K562 (cell line): ENCODE data around the gene LENEP. TPM values are rescaled to one million over a fixed set of nuclear protein-coding genes. Genes with fewer than 3 reads are reported as not detected.

Experiments used
- CC2D1A ChIP-seq: fragments of 450-650 bp; IDR thresholded peaks from 2 replicates; pipeline ENCODE4 v1.6.1; 2017; ENCODE audit warnings: mild to moderate bottlenecking
- ELF1 ChIP-seq: fragments of 200-800 bp; sonication (Bioruptor generic); IDR thresholded peaks from 2 replicates; pipeline ENCODE4 v1.6.1; 2016; ENCODE audit warnings: missing genetic modification characterization, missing compliant biosample characterization
- EP400 ChIP-seq: fragments of 450-650 bp; IDR thresholded peaks from 2 replicates; pipeline ENCODE4 v1.6.1; 2017; ENCODE audit warnings: antibody characterized with exemption, mild to moderate bottlenecking, moderate library complexity
- ESRRB ChIP-seq: fragments of 250-450 bp; sonication (Bioruptor Pico); IDR thresholded peaks from 2 replicates; pipeline ENCODE4 v1.5.0; 2020; ENCODE audit warnings: mild to moderate bottlenecking, moderate library complexity, borderline replicate concordance
- ETV6 ChIP-seq, 3 experiments: fragments of 150-350 bp in 1 of 3; sonication (generic) in 1 of 3; formaldehyde crosslinking in 1 of 3; IDR thresholded peaks; 2 replicates each; pipeline versions ENCODE4 v1.6.1 to v1.8.0; 2014 to 2022; ENCODE audit warnings: borderline replicate concordance in 2 of 3, low read depth in 2 of 3, antibody characterized with exemption in 1 of 3, low read length in 1 of 3, mild to moderate bottlenecking in 1 of 3, missing genetic modification reagents in 1 of 3
- EZH2 ChIP-seq: IDR thresholded peaks from 2 replicates; pipeline ENCODE4 v1.6.1; 2012; ENCODE audit warnings: low read depth, mild to moderate bottlenecking, inconsistent platforms, low read length, borderline replicate concordance
- GTF2F1 ChIP-seq: IDR thresholded peaks from 2 replicates; pipeline ENCODE4 v1.6.1; 2011; ENCODE audit warnings: low read depth, low read length, improper control_type of control experiment
- HMG20B ChIP-seq: fragments of 250-450 bp; sonication (Bioruptor Pico); IDR thresholded peaks from 2 replicates; pipeline ENCODE4 v1.5.0; 2021; ENCODE audit warnings: mild to moderate bottlenecking
- HSF4 ChIP-seq: fragments of 250-450 bp; sonication (Bioruptor Pico); IDR thresholded peaks from 2 replicates; pipeline ENCODE4 v2.1.2; 2022; ENCODE audit warnings: mild to moderate bottlenecking, moderate library complexity, borderline replicate concordance
- IRF2 ChIP-seq: sonication (generic); formaldehyde crosslinking; IDR thresholded peaks from 2 replicates; pipeline ENCODE4 v1.8.1; 2022; ENCODE audit warnings: mild to moderate bottlenecking, missing genetic modification reagents
- MTA2 ChIP-seq: fragments of 450-650 bp; IDR thresholded peaks from 2 replicates; pipeline ENCODE4 v1.6.1; 2016; ENCODE audit warnings: low read depth
- NCOR1 ChIP-seq: fragments of 450-650 bp; IDR thresholded peaks from 2 replicates; pipeline ENCODE4 v1.6.1; 2016; ENCODE audit warnings: mild to moderate bottlenecking, moderate library complexity
- NEUROD1 ChIP-seq: fragments of 150-350 bp; IDR thresholded peaks from 2 replicates; pipeline ENCODE4 v1.6.1; 2014; ENCODE audit warnings: borderline replicate concordance, low read length, low read depth; ENCODE audit not compliant: partially characterized antibody
- PHB ChIP-seq: fragments of 250-450 bp; sonication (Bioruptor Pico); IDR thresholded peaks from 2 replicates; pipeline ENCODE4 v1.5.0; 2021
- SPI1 ChIP-seq: IDR thresholded peaks from 2 replicates; pipeline ENCODE4 v1.6.1; 2011; ENCODE audit warnings: low read depth, low read length, control low read depth, borderline replicate concordance
- SRSF7 ChIP-seq: fragments of 200-400 bp; formaldehyde crosslinking; optimal IDR thresholded peaks from 2 replicates; pipeline ENCODE3; 2017; ENCODE audit warnings: mild to moderate bottlenecking, low read depth, low read length
- ZNF232 ChIP-seq: sonication (generic); formaldehyde crosslinking; IDR thresholded peaks from 2 replicates; pipeline ENCODE4 v1.8.0; 2022; ENCODE audit warnings: mild to moderate bottlenecking, missing genetic modification reagents
- ZNF444 ChIP-seq: fragments of 250-450 bp; sonication (Bioruptor Pico); IDR thresholded peaks from 2 replicates; pipeline ENCODE4 v1.4.0; 2020; ENCODE audit warnings: mild to moderate bottlenecking, moderate library complexity
- polyA plus RNA-seq, 8 experiments: library from polyadenylated mRNA; depleted of rRNA in 4 of 8; stranded (reverse) in 5 of 8; unstranded in 3 of 8; fragments of >200 nt; fragmentation: Nextera tagmentation in 2 of 8; fragmentation: Illumina TruSeq in 1 of 8; extraction: Ambion mirVana in 2 of 8; extraction: Trizol in 1 of 8; gene quantifications; 2 replicates each; pipeline versions ENCODE4 v1.2.1 to v1.2.3, GENCODE V29; 2011 to 2014; ENCODE audit warnings: inconsistent platforms in 1 of 8, missing spikeins in 1 of 8
- total RNA-seq, 7 experiments: library from RNA; depleted of rRNA in 6 of 7; stranded (reverse); fragments of >200 nt in 6 of 7; fragmentation: Illumina TruSeq in 2 of 7; extraction: Trizol in 2 of 7; gene quantifications; 2 replicates each; pipeline versions ENCODE4 v1.2.1 to v1.2.3, GENCODE V29; 2011 to 2021; ENCODE audit warnings: low replicate concordance in 1 of 7
- TF ChIP-seq, protein P1 (sequence below): fragments of 450-650 bp; formaldehyde crosslinking; IDR thresholded peaks from 2 replicates; pipeline ENCODE4 v1.4.0; 2020; ENCODE audit warnings: mild to moderate bottlenecking, moderate library complexity
- TF ChIP-seq, protein P2 (sequence below): sonication (generic); formaldehyde crosslinking; IDR thresholded peaks from 2 replicates; pipeline ENCODE4 v1.8.1; 2023; ENCODE audit warnings: missing genetic modification reagents, mild to moderate bottlenecking, borderline replicate concordance
- TF ChIP-seq, protein P3 (sequence below): IDR thresholded peaks from 2 replicates; pipeline ENCODE4 v1.6.1; 2012; ENCODE audit warnings: low read depth, low read length, improper control_type of control experiment, borderline replicate concordance

LENEP gene
- total and polyA plus RNA-seq, 9 of the 15 experiments (the other 6 are each of a cell fraction or from before 2014, with no cell fraction given): 0.23 to 0.87 (median 0.67) TPM; not detected in 5

DNA sequence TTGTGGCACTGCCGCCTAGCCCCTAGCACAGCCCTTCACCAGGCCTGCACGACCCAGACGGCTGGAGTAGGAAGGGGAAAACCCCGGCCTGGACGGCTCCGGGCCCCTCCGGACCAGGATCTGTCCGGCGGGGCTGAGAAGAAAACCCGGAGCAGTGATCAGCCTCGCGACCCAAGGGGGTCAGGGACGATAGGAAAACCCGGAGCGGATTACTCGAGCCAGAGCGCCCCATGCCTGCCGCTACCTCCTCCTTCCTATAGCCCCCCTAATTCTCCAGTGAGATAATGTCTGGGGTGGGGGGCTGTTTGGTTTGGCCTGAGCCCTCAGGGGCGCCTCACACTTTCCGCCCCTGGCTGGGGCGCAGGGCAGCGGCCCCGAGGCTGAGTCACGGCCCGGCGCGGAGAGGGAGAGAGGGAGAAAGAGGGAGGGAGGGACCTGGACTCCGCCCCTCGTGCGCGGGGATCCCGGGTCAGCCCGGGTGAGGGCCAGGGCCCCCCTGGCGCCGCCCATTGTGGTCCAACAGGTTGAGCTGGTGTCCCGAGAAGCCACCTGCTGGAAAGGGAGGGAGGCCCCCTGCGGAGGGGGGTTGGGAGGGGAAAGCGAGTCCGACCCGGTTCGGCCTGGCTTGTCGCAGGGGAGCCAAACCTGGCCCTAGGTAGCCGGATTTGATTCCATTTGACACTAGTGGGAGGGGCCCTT lies 7.5 kb downstream of the LENEP start (continued):
- TF ChIP-seq ESRRB (CRISPR knock-in tag) (no peak), MTA2 (peak; percentile 46), HSF4 (CRISPR knock-in tag) (no peak), EP400 (peak; percentile 94), GTF2F1 (no peak; the same call in 1 of the 2 replicates), NCOR1 (peak; percentile 81), CC2D1A (no peak), EZH2 (no peak), IRF2 (CRISPR knock-in tag) (no peak), SPI1 (no peak), ETV6 (IDR thresholded peaks at IDR 0.05; ENCODE audit: borderline replicate concordance in 1 of 2, low read depth in 2 of 2, low read length in 1 of 2) (no peak), ETV6 (CRISPR knock-in tag; IDR thresholded peaks at IDR 0.05; ENCODE audit: borderline replicate concordance) (no peak), NEUROD1 (peak; percentile 100), SRSF7 (no peak), ZNF444 (CRISPR knock-in tag) (peak; percentile 71), ZNF232 (CRISPR knock-in tag) (no peak), ELF1 (no peak; the same call in 1 of the 2 replicates), PHB (no peak), HMG20B (no peak)
- TF ChIP-seq, protein P1, sequence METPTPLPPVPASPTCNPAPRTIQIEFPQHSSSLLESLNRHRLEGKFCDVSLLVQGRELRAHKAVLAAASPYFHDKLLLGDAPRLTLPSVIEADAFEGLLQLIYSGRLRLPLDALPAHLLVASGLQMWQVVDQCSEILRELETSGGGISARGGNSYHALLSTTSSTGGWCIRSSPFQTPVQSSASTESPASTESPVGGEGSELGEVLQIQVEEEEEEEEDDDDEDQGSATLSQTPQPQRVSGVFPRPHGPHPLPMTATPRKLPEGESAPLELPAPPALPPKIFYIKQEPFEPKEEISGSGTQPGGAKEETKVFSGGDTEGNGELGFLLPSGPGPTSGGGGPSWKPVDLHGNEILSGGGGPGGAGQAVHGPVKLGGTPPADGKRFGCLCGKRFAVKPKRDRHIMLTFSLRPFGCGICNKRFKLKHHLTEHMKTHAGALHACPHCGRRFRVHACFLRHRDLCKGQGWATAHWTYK (CRISPR knock-in tag): peak; percentile 58; the same call in 1 of the 2 replicates
- TF ChIP-seq, protein P2, sequence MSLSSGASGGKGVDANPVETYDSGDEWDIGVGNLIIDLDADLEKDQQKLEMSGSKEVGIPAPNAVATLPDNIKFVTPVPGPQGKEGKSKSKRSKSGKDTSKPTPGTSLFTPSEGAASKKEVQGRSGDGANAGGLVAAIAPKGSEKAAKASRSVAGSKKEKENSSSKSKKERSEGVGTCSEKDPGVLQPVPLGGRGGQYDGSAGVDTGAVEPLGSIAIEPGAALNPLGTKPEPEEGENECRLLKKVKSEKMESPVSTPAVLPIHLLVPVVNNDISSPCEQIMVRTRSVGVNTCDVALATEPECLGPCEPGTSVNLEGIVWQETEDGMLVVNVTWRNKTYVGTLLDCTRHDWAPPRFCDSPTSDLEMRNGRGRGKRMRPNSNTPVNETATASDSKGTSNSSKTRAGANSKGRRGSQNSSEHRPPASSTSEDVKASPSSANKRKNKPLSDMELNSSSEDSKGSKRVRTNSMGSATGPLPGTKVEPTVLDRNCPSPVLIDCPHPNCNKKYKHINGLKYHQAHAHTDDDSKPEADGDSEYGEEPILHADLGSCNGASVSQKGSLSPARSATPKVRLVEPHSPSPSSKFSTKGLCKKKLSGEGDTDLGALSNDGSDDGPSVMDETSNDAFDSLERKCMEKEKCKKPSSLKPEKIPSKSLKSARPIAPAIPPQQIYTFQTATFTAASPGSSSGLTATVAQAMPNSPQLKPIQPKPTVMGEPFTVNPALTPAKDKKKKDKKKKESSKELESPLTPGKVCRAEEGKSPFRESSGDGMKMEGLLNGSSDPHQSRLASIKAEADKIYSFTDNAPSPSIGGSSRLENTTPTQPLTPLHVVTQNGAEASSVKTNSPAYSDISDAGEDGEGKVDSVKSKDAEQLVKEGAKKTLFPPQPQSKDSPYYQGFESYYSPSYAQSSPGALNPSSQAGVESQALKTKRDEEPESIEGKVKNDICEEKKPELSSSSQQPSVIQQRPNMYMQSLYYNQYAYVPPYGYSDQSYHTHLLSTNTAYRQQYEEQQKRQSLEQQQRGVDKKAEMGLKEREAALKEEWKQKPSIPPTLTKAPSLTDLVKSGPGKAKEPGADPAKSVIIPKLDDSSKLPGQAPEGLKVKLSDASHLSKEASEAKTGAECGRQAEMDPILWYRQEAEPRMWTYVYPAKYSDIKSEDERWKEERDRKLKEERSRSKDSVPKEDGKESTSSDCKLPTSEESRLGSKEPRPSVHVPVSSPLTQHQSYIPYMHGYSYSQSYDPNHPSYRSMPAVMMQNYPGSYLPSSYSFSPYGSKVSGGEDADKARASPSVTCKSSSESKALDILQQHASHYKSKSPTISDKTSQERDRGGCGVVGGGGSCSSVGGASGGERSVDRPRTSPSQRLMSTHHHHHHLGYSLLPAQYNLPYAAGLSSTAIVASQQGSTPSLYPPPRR: no peak
- TF ChIP-seq, protein P3, sequence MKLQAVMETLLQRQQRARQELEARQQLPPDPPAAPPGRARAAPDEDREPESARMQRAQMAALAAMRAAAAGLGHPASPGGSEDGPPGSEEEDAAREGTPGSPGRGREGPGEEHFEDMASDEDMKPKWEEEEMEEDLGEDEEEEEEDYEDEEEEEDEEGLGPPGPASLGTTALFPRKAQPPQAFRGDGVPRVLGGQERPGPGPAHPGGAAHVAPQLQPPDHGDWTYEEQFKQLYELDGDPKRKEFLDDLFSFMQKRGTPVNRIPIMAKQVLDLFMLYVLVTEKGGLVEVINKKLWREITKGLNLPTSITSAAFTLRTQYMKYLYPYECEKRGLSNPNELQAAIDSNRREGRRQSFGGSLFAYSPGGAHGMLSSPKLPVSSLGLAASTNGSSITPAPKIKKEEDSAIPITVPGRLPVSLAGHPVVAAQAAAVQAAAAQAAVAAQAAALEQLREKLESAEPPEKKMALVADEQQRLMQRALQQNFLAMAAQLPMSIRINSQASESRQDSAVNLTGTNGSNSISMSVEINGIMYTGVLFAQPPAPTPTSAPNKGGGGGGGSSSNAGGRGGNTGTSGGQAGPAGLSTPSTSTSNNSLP: no peak
